Renal cortex interstitium (tissue), 11 donors: ENCODE data around the gene DMRTB1. TPM values are rescaled to one million over a fixed set of nuclear protein-coding genes. Genes with fewer than 3 reads are reported as not detected.

ENCODE experiments used
- DNase-seq, 11 donors: peaks; one replicate each; pipeline ENCODE4 v3.0.0-alpha.2; 2013; ENCODE audit warnings: low read depth in 9 of 11, low spot score in 4 of 11; ENCODE audit errors: extremely low read depth in 1 of 11
- polyA plus RNA-seq, 3 donors: library from polyadenylated mRNA; unstranded; fragments of 120-200 nt; gene quantifications; one replicate each; pipeline ENCODE4 v1.2.1, GENCODE V29; 2013; ENCODE audit not compliant: insufficient read length in 3 of 3

The DMRTB1 gene
- polyA plus RNA-seq, 3 donors, result 0.06 to 0.20 (median 0.09) TPM

DNA sequence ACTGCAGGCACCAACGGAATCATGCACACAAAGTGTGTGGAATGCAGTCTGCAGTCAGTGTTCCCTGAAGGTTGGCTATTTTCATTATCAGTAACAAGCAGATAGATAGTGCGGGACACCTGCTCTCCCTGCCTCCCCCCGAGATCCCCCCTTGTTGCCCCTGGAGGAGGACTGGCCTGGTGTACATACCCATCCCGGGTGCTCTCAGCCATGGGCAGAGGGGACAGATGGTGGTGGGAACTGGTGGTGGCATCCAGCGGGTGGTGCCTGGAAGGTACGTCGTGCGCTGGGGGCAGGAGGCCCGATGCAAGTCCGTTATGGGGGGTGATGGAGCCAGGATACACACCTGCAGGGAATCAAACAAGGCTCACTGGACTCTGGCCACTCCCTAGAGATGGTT lies 55.2 kb downstream of the DMRTB1 start:
- no peak for DNase-seq

DNA sequence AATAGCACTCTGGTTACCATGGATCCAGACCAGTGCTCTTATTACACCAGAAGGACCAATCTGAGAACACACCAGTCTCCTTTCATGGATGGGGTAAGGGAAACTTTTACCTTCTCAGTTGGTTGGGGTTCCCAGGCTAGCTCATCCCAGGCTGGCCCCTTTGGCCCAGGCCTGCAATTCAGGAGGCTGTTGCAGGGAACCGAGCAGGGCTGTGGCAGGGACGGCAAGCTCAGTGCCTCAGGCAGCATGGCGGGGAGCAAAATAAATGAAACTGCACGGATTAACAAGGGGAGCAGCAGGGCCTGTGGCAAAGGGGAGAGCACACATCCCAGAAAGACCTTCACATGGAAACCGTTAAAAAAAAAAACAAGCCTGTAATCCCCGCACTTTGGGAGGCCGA lies 57.0 kb downstream of the DMRTB1 start:
- no peak for DNase-seq

Other genes starting within 250 kb of the DMRTB1 start
- gene CZIB, start 238.8 kb upstream of the DMRTB1 start, polyA plus RNA-seq, result 10 to 100 TPM; 86.6 to 90.5 (median 90.2) TPM
- gene MAGOH, start 220.9 kb upstream of the DMRTB1 start, polyA plus RNA-seq, result 10 to 100 TPM; 76.9 to 98.8 (median 95.8) TPM
- gene LRP8, start 131.3 kb upstream of the DMRTB1 start, polyA plus RNA-seq, result 1 to 10 TPM; 5.7 to 6.9 (median 6.6) TPM